HG03520 (cell line): ENCODE data around the gene FAM161B.
"Not testable (repeated sequence)": the region's sequence is repeated elsewhere in the genome, so short reads cannot be mapped to it uniquely, and the experiment has no call there.

Experiments used
- ATAC-seq: cut with Tn5 transposase; IDR thresholded peaks from one replicate; pipeline ENCODE4 v1.9.1; 2021; ENCODE audit warnings: mild to moderate bottlenecking, moderate library complexity; ENCODE audit not compliant: unreplicated experiment

Gene FAM161B

GRCh38 chr14:73949752-73950734 lies at the start of gene FAM161B, which contains the start of gene COQ6:
Gene FAM161B, minus strand, starts transcription at chr14:73950094. Its CDS starts 68 bp downstream, at chr14:73950026.
Gene COQ6, plus strand, starts transcription at chr14:73950302. Its CDS starts 31 bp downstream, at chr14:73950333.
- ATAC-seq: peak; percentile 85

- ATAC-seq: no peak
Measured at GRCh38 chr14:73998726-73999125, 48.8 kb upstream of the FAM161B start.

GRCh38 chr14:73997944-73998447 lies 48.1 kb upstream of the FAM161B start:
- ATAC-seq: no peak

- no peak for ATAC-seq
Measured at GRCh38 chr14:73997108-73997943, 47.4 kb upstream of the FAM161B start.

- ATAC-seq: no peak
Measured at GRCh38 chr14:73996731-73997107, 46.8 kb upstream of the FAM161B start.

- no peak for ATAC-seq
Measured at GRCh38 chr14:73995977-73996378, 46.1 kb upstream of the FAM161B start.

- not testable (repeated sequence) for ATAC-seq
Measured at GRCh38 chr14:73994926-73995325, 45.0 kb upstream of the FAM161B start.

GRCh38 chr14:73991092-73991491 lies 41.2 kb upstream of the FAM161B start:
- ATAC-seq: no peak

GRCh38 chr14:73988656-73989055 lies 38.8 kb upstream of the FAM161B start:
- ATAC-seq: not testable (repeated sequence)

- ATAC-seq: no peak
Measured at GRCh38 chr14:73988065-73988464, 38.2 kb upstream of the FAM161B start.

GRCh38 chr14:73977896-73978295 lies 28.0 kb upstream of the FAM161B start:
- no peak for ATAC-seq

- ATAC-seq: no peak
Measured at GRCh38 chr14:73976125-73976524, 26.2 kb upstream of the FAM161B start.

GRCh38 chr14:73973497-73973896 lies 23.6 kb upstream of the FAM161B start:
- no peak for ATAC-seq

GRCh38 chr14:73968885-73969284 lies 19.0 kb upstream of the FAM161B start:
- ATAC-seq: no peak

- ATAC-seq: no peak
Measured at GRCh38 chr14:73965216-73965615, 15.3 kb upstream of the FAM161B start.

- no peak for ATAC-seq
Measured at GRCh38 chr14:73961192-73961591, 11.3 kb upstream of the FAM161B start.

GRCh38 chr14:73958591-73958990 lies 8.7 kb upstream of the FAM161B start:
- ATAC-seq: no peak

- ATAC-seq: no peak
Measured at GRCh38 chr14:73955674-73956073, 5.8 kb upstream of the FAM161B start.

- no peak for ATAC-seq
Measured at GRCh38 chr14:73953731-73954130, 3.8 kb upstream of the FAM161B start.

- ATAC-seq: no peak
Measured at GRCh38 chr14:73945159-73945670, 4.7 kb downstream of the FAM161B start.
